SK-N-SH (cell line): Measurements from ENCODE around the gene ABLIM2. TPM values are rescaled to one million over a fixed set of nuclear protein-coding genes. Genes with fewer than 3 reads are reported as not detected.

Experiments
- CTCF ChIA-PET: fragments of 300-600, 350-600 bp; formaldehyde crosslinking; extraction: SDS; loops from one replicate; lab custom pipeline; 2021; lab: Yijun Ruan, JAX
- POLR2A ChIA-PET: fragments of 350-600 bp; sonication (Branson Sonifier 250); formaldehyde crosslinking; extraction: SDS; loops from one replicate; lab custom pipeline; 2020; ENCODE audit warnings: antibody characterized with exemption, inconsistent platforms; lab: Yijun Ruan, JAX
- DNase-seq: peaks from one replicate; pipeline ENCODE4 v3.0.0; 2012
- H2AFZ ChIP-seq: fragments of 200-600 bp; sonication (generic); 2 replicates; pipeline ENCODE4 v1.8.1; 2016; ENCODE audit warnings: antibody characterized with exemption, mild to moderate bottlenecking, low read depth
- H3F3A ChIP-seq: fragments of 200-600 bp; sonication (generic); replicated peaks from 2 replicates; pipeline ENCODE3; 2016; ENCODE audit warnings: antibody characterized with exemption, mild to moderate bottlenecking; ENCODE audit not compliant: insufficient read depth
- H3K27ac ChIP-seq, 2 experiments: fragments of 200-500 bp in 1 of 2; fragments of 200-600 bp in 1 of 2; sonication (Bioruptor generic) in 1 of 2; sonication (generic), shearing (Covaris generic) in 1 of 2; 2 replicates each; pipeline versions ENCODE4 v1.5.1 to v1.6.1; 2014 to 2016; ENCODE audit warnings: low read depth in 2 of 2, inconsistent platforms in 1 of 2, low read length in 1 of 2, mild to moderate bottlenecking in 1 of 2, mixed read lengths in 1 of 2
- H3K27me3 ChIP-seq: fragments of 200-600 bp; sonication (generic), shearing (Covaris generic); 2 replicates; pipeline ENCODE4 v1.6.1; 2016; ENCODE audit warnings: mixed run types; ENCODE audit not compliant: insufficient read depth
- H3K36me3 ChIP-seq, 2 experiments: fragments of 200-500 bp in 1 of 2; fragments of 200-600 bp in 1 of 2; sonication (Bioruptor generic) in 1 of 2; sonication (generic) in 1 of 2; replicated peaks in 1 of 2; 2 replicates each; pipeline versions ENCODE3 to v1.5.1; 2014 to 2016; ENCODE audit warnings: low read length in 1 of 2, mild to moderate bottlenecking in 1 of 2; ENCODE audit not compliant: insufficient read depth in 2 of 2, control insufficient read depth in 1 of 2
- H3K4me1 ChIP-seq, 2 experiments: fragments of 200-500 bp in 1 of 2; fragments of 200-600 bp in 1 of 2; sonication (Bioruptor generic) in 1 of 2; sonication (generic), shearing (Covaris generic) in 1 of 2; 2 replicates each; pipeline versions ENCODE4 v1.5.1 to v1.6.1; 2014 to 2016; ENCODE audit warnings: low read depth in 1 of 2, low read length in 1 of 2, mixed run types in 1 of 2; ENCODE audit not compliant: insufficient read depth in 2 of 2, control insufficient read depth in 1 of 2
- H3K4me2 ChIP-seq: fragments of 200-600 bp; sonication (generic), shearing (Covaris generic); 2 replicates; pipeline ENCODE4 v1.6.1; 2017; ENCODE audit warnings: mixed run types
- H3K4me3 ChIP-seq, 2 experiments: fragments of 200-500 bp in 1 of 2; fragments of 200-600 bp in 1 of 2; sonication (Bioruptor generic) in 1 of 2; sonication (generic), shearing (Covaris generic) in 1 of 2; 2 replicates each; pipeline versions ENCODE4 v1.5.1 to v1.8.1; 2014 to 2016; ENCODE audit warnings: low read depth in 2 of 2, inconsistent platforms in 1 of 2, low read length in 1 of 2, mild to moderate bottlenecking in 1 of 2, mixed read lengths in 1 of 2, moderate library complexity in 1 of 2
- H3K79me2 ChIP-seq: fragments of 200-600 bp; sonication (generic); 2 replicates; pipeline ENCODE4 v1.8.1; 2017; ENCODE audit warnings: mild to moderate bottlenecking; ENCODE audit not compliant: insufficient read depth
- H3K9ac ChIP-seq: fragments of 200-600 bp; sonication (generic); 2 replicates; pipeline ENCODE4 v1.6.1; 2017; ENCODE audit warnings: mixed run types
- H3K9me2 ChIP-seq: fragments of 200-600 bp; sonication (generic); 2 replicates; pipeline ENCODE4 v1.6.1; 2017; ENCODE audit warnings: mixed run types
- H3K9me3 ChIP-seq: fragments of 200-600 bp; sonication (generic); 2 replicates; pipeline ENCODE4 v1.6.1; 2017; ENCODE audit warnings: mixed run types, mild to moderate bottlenecking, moderate library complexity
- H4K20me1 ChIP-seq: fragments of 200-600 bp; sonication (generic); 2 replicates; pipeline ENCODE4 v1.6.1; 2017; ENCODE audit warnings: mild to moderate bottlenecking, mixed run types; ENCODE audit not compliant: insufficient read depth
- CTCF ChIP-seq: fragments of 200-600 bp; sonication (generic); IDR thresholded peaks from 2 replicates; pipeline ENCODE4 v1.6.1; 2017; ENCODE audit warnings: antibody characterized with exemption, mild to moderate bottlenecking, moderate library complexity
- EZH2phosphoT487 ChIP-seq: fragments of 200-600 bp; sonication (generic); IDR thresholded peaks from 2 replicates; pipeline ENCODE4 v1.6.1; 2017; ENCODE audit warnings: low read depth, mixed run types, mild to moderate bottlenecking, antibody characterized with exemption, moderate library complexity, borderline replicate concordance
- REST ChIP-seq: IDR thresholded peaks from 2 replicates; pipeline ENCODE4 v1.6.1; 2012; ENCODE audit warnings: mild to moderate bottlenecking, low read depth, low read length, moderate library complexity
- RXRA ChIP-seq: IDR thresholded peaks from 2 replicates; pipeline ENCODE4 v1.4.0; 2012; ENCODE audit warnings: low read depth, mild to moderate bottlenecking, borderline replicate concordance
- SIN3A ChIP-seq: IDR thresholded peaks from 2 replicates; pipeline ENCODE4 v1.6.1; 2012; ENCODE audit warnings: low read depth, mild to moderate bottlenecking, low read length, moderate library complexity, borderline replicate concordance
- TCF12 ChIP-seq: IDR thresholded peaks from 2 replicates; pipeline ENCODE4 v1.4.0; 2012
- WGBS: methylation state at CpG from one replicate; pipeline ENCODE4 v1.1.6; 2017; ENCODE audit warnings: low lambda C conversion rate; 5-methylcytosine and 5-hydroxymethylcytosine counted together
- polyA plus RNA-seq, 3 experiments: library from polyadenylated mRNA; depleted of rRNA; stranded (reverse); fragments of >200 nt; gene quantifications; 2 replicates each; pipeline ENCODE4 v1.2.3, GENCODE V29; 2012
- TF ChIP-seq, protein P1 (sequence below): IDR thresholded peaks from 2 replicates; pipeline ENCODE4 v1.4.0; 2012; ENCODE audit warnings: low read depth

ABLIM2 gene
- polyA plus RNA-seq, 1 of the 3 experiments (the other 2 are of a cell fraction): 0.53 TPM

DNA sequence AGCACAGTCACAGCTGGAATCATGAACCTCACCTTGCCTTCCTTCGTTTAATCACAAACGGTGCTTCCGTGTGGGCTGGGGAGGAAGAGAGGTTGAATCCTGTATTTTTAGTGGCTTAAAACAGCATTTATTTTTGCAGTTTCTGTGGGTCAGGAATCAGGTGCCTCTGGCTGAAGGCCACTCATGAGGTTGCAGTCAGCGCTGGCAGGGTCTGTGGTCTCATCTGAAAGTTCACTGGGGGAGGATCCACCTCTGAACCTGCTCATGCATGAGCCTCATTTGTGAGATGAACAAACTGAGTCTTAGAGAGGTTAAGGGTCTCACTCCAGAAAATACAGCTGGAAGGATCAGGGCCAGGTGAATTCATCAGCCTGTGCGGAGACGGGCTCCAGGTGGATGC lies 17.1 kb upstream of the ABLIM2 start:
- Histone ChIP-seq H3K9me2 (no peaks in the 10 kb centered on the region), H3F3A (no peaks in the 10 kb centered on the region), H3K27ac (no peak overlapping the region), H3K4me2 (no peak overlapping the region), H2AFZ (no peak overlapping the region), H3K27me3 (0 out of 2 replicates have a peak, but pooled peaks cover 6% of the 10 kb centered on the region), H3K36me3 (no peaks in the 10 kb centered on the region), H4K20me1 (no peaks in the 10 kb centered on the region), H3K9ac (no peak overlapping the region), H3K79me2 (no peaks in the 10 kb centered on the region), H3K4me1 (peaks cover 0 to 18% of the 10 kb centered on the region in 2 experiments; a peak in 1 of 4 replicates), H3K4me3 (no peak overlapping the region), H3K9me3 (no peaks in the 10 kb centered on the region)
- TF ChIP-seq CTCF (no peak), SIN3A (no peak), TCF12 (no peak), EZH2phosphoT487 (no peak), REST (no peak), RXRA (no peak)
- CTCF ChIA-PET: interaction anchor here (1.0 to 2.9 kb wide), 22 partner anchors 10 to 235 kb away, joined by 3 to 58 read pairs (median 10); partner anchors contain the start of gene ABLIM2
- POLR2A ChIA-PET: no interaction called here
- DNase-seq: no peak
- WGBS: 76% methylated on average over 4 of the region's 6 CpGs

GRCh38 chr4:8174970-8175369 lies 16.4 kb upstream of the ABLIM2 start:
- H3K79me2 ChIP-seq: no peaks in the 10 kb centered on the region
- H3K27me3 ChIP-seq: 0 out of 2 replicates have a peak, but pooled peaks cover 6% of the 10 kb centered on the region
- 49% methylated on average over 3 of the region's 3 CpGs for WGBS
- no peak overlapping the region for H3K4me3 ChIP-seq
- H3K36me3 ChIP-seq: no peaks in the 10 kb centered on the region
- H3K4me1 ChIP-seq: peaks cover 0 to 18% of the 10 kb centered on the region in 2 experiments; a peak in 1 of 4 replicates
- H4K20me1 ChIP-seq: no peaks in the 10 kb centered on the region
- H3K9ac ChIP-seq: no peak overlapping the region
- no peak overlapping the region for H3K4me2 ChIP-seq
- no peak overlapping the region for H3K27ac ChIP-seq
- TF ChIP-seq, protein P1, sequence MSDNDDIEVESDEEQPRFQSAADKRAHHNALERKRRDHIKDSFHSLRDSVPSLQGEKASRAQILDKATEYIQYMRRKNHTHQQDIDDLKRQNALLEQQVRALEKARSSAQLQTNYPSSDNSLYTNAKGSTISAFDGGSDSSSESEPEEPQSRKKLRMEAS: no peak
- H2AFZ ChIP-seq: no peak overlapping the region
- H3K9me3 ChIP-seq: no peaks in the 10 kb centered on the region
- ChIA-PET CTCF (interaction anchor here (1.3 to 2.9 kb wide), 5 partner anchors 17 to 229 kb away, joined by 3 to 45 read pairs (median 22); partner anchors contain the start of gene ABLIM2), POLR2A (no interaction called here)
- H3K9me2 ChIP-seq: no peaks in the 10 kb centered on the region
- no peaks in the 10 kb centered on the region for H3F3A ChIP-seq
- DNase-seq: no peak
